NCI-H460 (cell line): ENCODE data around the gene GJD3. TPM values are rescaled to one million over a fixed set of nuclear protein-coding genes. Genes with fewer than 3 reads are reported as not detected.

Experiments
- DNase-seq: peaks from one replicate; pipeline ENCODE4 v3.0.0-alpha.2; 2016; ENCODE audit warnings: low read depth; ENCODE audit errors: extremely low read depth
- total RNA-seq: library from RNA; depleted of rRNA; stranded (reverse); fragments of >200 nt; shearing (Covaris generic); gene quantifications from 2 replicates; pipeline ENCODE4 v1.2.3, GENCODE V29; 2014

GJD3 gene
- total RNA-seq, 1 experiment from 2014 or later = not detected

GRCh38 chr17:40354221-40355122 is 10.1 kb downstream of the GJD3 start:
- DNase-seq = no peak

DNA sequence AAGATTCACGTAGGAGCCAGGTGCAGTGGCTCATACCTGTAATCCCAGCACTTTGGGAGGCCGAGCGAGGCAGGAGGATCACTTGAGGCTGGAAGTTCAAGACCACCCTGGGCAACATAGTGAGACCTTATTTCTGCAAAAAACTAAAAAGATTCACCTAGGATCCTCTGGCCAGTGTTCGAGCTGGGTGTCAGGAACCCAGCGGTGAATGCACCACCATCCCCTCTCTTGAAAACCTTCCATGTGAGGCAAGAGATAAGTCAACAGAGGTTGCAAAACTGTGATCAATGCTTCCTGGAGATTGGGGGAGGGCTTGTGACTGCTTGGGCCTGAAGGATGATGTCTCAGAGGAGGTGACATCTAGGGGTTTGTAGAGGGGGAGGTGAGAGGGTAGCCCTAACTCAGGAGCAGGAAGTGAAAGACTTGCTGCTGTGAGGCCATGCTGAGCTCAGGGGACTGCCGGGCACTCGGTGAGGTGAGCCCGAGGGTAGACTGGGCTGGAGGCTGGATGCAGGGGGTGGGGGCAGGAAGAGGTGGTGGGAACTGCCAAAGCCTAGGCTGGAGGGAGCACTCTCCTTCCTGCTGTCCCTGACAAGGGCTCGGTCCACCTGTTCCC is 11.7 kb downstream of the GJD3 start:
- DNase-seq = no peak

DNA sequence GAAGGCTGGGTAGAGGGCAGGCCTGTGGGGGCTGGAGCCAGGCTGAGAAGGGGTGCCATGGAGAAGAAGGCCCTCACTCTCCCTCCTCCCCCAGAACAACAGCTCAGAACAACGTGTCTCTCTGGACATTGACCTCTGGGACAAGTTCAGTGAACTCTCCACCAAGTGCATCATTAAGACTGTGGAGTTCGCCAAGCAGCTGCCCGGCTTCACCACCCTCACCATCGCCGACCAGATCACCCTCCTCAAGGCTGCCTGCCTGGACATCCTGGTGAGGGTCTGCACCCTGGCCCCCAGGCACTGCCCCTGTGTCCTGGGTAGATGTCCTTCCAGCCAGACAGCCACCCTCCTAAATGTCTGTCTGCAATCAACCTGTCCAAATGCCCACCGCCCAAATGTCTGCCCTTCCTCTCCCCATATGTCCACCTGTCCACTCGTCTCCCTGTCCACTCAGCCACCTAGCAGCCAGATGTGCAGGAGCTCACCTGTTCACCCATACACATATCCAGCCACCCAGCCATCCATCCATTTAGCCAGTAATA is 12.2 kb downstream of the GJD3 start:
- DNase-seq = no peak

DNA sequence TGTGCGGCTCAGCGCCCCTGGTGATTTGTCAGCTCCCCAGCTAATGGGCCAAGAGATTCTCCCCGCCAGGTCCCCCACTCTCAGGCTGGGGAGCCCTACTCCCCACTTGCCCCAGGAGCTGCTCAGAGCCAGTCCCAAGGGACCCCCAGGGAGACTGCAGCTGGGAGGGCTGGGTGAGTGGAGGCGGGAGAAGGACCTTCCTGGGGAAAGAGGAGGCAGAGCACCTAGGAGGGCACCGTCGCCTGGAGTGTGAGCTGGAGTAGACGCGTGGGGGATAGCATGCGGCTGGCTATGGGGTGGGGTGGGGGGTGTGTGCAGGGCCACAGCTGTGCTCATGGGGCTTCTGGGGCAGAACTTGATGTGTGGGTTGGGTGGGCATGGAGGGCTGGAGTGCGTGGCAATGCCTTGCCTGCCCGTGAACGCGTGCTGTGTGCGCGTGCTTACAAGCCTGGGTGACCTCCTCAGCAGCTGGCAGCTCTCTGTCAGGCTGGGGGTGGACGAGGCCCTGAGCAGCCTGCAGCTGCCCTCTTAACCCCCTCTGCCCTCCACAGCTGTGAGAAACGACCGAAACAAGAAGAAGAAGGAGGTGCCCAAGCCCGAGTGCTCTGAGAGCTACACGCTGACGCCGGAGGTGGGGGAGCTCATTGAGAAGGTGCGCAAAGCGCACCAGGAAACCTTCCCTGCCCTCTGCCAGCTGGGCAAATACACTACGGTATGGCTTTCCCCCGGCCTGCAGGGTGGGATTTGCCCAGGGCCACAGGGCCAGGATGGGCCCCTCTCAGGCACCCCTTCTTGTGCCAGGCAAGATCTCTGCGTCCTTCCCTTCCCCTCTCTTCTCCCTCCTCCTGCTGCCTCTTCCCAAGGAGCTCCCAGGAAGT is 12.9 kb downstream of the GJD3 start:
- no peak for DNase-seq

- DNase-seq = no peak
Observed at GRCh38 chr17:40350689-40351358, 13.7 kb downstream of the GJD3 start.

DNA sequence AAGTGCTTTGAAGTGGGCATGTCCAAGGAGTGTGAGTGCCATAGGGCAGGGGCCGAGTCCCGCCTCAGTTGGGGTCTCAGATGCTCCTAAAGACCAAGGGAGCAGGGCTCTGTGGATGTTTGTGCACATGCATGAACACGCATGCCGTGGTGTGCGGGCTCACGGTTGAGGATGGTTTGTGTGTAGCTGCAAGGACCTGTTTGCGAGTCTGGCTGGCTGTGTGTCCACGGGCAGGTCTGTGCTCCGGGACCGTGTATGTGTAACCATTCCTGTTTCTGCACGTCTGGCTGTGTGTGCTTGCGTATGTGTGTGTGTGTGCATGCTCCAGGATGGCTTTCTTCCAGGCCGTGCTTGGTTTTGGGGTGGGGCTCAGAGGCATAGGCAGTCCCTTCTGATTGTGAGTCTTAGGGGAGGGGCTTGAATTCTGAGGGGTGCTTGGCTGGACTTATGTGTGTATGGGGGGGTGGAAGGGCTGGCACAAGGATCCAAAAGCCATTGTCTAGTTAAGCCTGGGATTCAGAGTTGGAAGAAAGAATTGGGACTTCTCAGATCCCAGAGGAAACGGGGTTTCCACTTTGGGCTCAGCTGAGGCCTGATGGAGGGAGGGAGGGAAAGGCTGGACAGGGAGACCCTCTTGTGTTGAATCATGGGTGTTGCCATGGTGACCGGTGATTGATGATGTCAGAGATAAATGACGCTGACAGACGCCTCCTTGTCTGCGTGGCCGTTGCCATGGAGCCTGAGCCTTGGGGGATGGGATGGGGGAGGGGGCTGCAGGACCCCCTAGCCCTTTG is 14.4 kb downstream of the GJD3 start:
- DNase-seq = no peak

DNA sequence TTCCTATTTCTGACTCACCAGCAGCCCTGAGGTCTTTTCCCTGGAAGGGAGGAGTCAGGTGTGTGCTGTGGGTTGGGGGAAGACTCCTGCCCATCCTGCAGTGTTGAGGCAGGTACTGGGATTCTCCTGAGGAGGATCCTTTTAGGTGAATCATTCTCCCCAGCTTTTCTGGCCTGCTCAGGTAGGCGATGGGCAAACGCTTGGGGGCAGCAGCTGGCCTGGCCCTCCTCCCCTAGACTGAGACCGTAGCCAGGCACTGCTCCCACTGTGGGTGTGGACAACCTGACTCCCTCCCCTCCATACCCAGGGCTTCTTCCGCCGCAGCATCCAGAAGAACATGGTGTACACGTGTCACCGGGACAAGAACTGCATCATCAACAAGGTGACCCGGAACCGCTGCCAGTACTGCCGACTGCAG is 15.1 kb downstream of the GJD3 start:
- DNase-seq = no peak

DNA sequence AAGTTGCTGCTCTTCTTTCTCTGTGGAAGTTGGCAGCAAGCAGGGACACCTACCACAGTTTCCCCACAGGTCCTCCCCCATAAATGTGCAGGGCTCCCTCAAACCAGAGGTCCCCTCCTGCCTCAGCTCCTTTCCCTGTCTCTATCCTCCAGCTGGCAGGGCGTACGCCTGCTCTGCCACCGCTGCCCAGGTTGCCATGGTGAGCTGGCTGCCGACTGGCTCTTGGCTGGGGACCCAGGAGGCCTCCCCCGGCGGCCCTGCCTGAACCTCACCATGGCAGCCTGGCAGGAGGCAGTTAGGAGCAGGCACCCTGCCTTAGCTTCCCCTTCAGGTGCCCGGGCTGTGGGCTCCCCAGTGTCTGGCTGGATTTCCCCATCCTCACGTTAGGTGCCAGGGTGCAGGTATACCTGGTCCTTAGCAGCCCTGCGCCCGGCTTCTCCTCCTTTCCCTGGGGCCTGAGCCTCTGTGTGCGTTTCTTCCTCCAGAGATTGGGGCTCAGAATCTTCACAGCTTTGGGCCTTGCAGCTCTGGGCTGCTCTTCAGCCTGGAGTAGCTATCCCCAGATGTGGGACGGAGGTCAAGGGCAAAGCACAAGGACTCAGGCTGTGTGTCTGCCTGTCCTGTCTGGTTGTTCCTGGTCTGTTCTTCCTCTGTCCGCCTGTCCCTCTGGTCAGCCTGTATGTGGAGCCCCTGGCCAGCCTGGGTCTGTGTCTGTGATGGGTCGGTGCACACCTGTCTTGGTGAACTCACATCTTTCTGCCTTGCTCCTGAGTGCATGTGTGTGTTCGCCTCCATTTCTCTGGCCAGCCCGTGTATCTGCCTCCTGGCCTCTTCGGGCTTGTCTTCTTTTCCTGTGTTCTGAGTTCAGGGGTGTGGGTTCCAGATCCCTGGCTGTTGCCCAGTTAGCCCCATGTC is 15.7 kb downstream of the GJD3 start:
- no peak for DNase-seq

GRCh38 chr17:40348136-40348504 is 16.4 kb downstream of the GJD3 start:
- DNase-seq = no peak

DNA sequence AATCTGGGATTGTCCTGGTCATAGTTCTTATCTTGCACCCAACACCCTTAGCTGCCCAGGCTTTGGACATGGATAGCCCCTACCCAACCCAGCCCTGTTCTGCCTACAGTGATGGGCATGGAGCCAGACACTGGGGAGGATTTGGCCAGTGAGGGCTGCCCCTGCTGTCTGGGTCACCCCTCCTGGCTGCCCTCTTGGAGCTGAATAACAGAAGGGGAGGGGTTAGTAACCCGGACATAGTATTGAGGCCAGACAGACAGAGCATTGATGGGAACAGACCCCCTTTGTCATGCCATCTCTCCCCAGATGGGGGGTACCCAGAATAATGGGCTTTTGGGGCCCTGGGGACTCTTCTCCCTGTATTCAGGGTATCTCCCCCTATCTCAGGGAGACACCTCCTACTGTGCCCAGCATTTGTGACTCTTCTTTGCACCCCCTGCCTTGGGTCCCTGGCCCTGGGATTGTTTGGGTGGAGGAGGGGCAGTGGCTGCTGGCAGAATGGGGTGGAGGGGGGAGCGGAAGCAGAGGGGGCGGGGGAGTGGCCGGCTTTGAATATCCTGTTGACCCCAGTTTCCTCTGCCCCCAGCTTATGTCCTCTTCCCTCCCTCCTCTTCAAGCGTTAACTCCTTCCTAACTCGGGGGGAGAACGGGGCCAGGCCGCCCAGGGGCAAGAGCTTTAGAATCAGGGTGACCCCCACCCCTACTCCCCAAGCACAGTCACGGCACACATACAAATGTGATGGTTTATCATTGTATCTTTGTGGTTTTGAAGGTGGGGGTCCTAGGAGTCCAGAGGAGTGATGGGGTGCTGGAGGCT is 17.0 kb downstream of the GJD3 start:
- DNase-seq = no peak

DNA sequence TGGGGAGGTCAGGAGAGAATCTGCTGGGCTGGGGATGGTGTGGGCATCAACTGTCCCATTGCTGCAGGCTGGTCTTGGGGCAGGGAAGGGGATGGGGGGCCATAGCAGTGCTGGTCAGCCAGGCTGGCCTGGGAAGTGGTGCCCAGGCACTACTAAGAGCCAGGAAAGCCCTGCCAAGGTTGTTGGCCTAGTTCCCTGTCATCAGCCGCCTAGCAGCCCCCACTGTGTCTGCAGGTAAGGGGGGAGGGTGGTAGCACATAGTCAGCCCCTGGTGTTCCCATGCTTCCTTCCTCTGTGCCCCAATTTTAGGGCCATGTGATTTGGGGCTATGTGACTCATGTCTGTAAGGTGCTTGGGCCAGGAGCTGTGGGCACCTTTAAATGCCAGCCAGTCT is 17.8 kb downstream of the GJD3 start:
- no peak for DNase-seq

DNA sequence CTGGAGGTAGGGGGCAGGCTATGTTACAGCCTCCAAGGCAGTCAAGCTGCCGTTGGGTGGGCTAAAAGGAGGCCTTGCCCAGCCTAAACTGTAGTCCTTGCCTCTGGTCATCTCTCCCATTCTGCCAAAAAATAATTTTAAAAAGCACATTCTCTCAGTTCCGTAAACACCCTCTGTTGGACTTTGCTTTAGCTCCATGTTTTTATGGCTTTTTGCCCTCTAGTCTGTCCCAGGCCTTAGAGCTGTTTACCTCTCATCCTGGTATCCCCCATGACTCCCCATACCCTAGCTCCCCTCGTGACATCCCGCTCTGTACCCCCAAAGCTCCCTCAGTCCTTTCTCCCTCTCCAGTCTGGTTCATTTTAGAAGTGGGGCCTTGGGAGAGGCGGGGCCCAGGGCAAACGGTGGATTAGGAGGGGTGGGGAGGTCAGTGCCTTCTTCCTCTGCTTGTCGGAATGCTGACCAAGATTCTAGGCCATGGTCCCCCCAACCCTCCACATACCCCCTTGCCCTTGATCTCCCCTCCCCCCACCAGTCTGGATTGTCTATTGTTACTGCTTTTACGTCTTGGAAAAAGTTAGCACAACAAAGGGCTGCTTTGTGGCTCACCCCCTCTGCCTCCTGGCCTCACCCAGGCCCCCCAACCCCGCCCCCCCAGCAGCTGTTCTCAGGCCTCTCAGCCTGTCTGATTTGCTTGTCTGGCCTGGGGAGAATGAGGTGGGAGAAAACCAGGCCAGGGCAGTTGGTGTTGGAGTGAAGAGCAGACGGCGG is 18.4 kb downstream of the GJD3 start:
- no peak for DNase-seq

- no peak for DNase-seq
Observed at GRCh38 chr17:40345161-40345993, 19.2 kb downstream of the GJD3 start.

- DNase-seq = no peak
Observed at GRCh38 chr17:40344421-40345160, 19.9 kb downstream of the GJD3 start.
